Gastroesophageal sphincter (tissue), 4 donors: ENCODE data around the gene AP5B1. TPM values are rescaled to one million over a fixed set of nuclear protein-coding genes. Genes with fewer than 3 reads are reported as not detected.
A peak's percentile ranks its signal among the peaks of the same experiment; 100 is the strongest.

ENCODE experiments used
- ATAC-seq: fragments of 150-250 bp; one replicate; pipeline ENCODE4 v1.9.1; 2016; ENCODE audit warnings: mild to moderate bottlenecking, moderate library complexity
- H3K27ac ChIP-seq, 4 donors: fragments of 200-600 bp; sonication (generic) in 3 of 4; 1 replicate in 3 of 4; 2 replicates in 1 of 4; pipeline ENCODE4 v1.5.1; 2016 to 2019
- H3K27me3 ChIP-seq: fragments of 200-600 bp; sonication (generic); one replicate; pipeline ENCODE4 v1.5.1; 2019
- H3K36me3 ChIP-seq, 2 donors: fragments of 200-600 bp; sonication (generic); one replicate each; pipeline ENCODE4 v1.5.1; 2019; ENCODE audit warnings: control low read depth in 1 of 2
- H3K4me1 ChIP-seq, 3 donors: fragments of 200-600 bp; sonication (generic); 1 replicate in 2 of 3; 2 replicates in 1 of 3; pipeline ENCODE4 v1.5.1; 2016 to 2019; ENCODE audit warnings: control low read depth in 2 of 3
- H3K4me3 ChIP-seq, 2 donors: fragments of 200-600 bp; sonication (generic); one replicate each; pipeline ENCODE4 v1.5.1; 2019; ENCODE audit warnings: mild to moderate bottlenecking in 1 of 2, moderate library complexity in 1 of 2
- H3K9me3 ChIP-seq, 3 donors: fragments of 200-600 bp; sonication (generic); one replicate each; pipeline ENCODE4 v1.5.1; 2017 to 2019; ENCODE audit warnings: control low read depth in 2 of 3
- CTCF ChIP-seq, 4 experiments: fragments of 200-600 bp in 2 of 4; fragments of 450-650 bp in 2 of 4; sonication (generic) in 1 of 4; IDR thresholded peaks; one replicate each; pipeline ENCODE4 v1.5.1; 2017 to 2019; ENCODE audit warnings: antibody characterized with exemption in 4 of 4, mild to moderate bottlenecking in 2 of 4, moderate library complexity in 2 of 4
- EP300 ChIP-seq: sonication (generic); formaldehyde crosslinking; IDR thresholded peaks from one replicate; pipeline ENCODE4 v1.6.1; 2017; ENCODE audit warnings: antibody characterized with exemption, mild to moderate bottlenecking
- POLR2A ChIP-seq, 2 donors: fragments of 450-650 bp; IDR thresholded peaks; one replicate each; pipeline ENCODE4 v1.6.1; 2017; ENCODE audit warnings: antibody characterized with exemption in 2 of 2, mild to moderate bottlenecking in 2 of 2, moderate library complexity in 1 of 2
- POLR2AphosphoS5 ChIP-seq: sonication (generic); formaldehyde crosslinking; IDR thresholded peaks from one replicate; pipeline ENCODE4 v1.6.1; 2017; ENCODE audit warnings: antibody characterized with exemption
- WGBS, 2 donors: methylation state at CpG; one replicate each; pipeline ENCODE4 v1.1.5; 2018; ENCODE audit warnings: low coverage in 1 of 2; 5-methylcytosine and 5-hydroxymethylcytosine counted together
- total RNA-seq, 4 donors: library from RNA; depleted of rRNA; stranded (reverse); fragments of >200 nt; gene quantifications; one replicate each; pipeline ENCODE4 v1.1.0, GENCODE V29; 2016

The AP5B1 gene
- total RNA-seq, 4 donors from 2014 or later = 11.2 to 23.4 (median 15.7) TPM

- peaks cover 0 to 10% of the 10 kb centered on the region in 2 donors for H3K36me3 ChIP-seq
- ATAC-seq = peak; percentile 97
- H3K9me3 ChIP-seq = no peaks in the 10 kb centered on the region
- H3K27ac ChIP-seq = peak overlapping the region; percentile 16 to 86 (median 82)
- H3K27me3 ChIP-seq = no peaks in the 10 kb centered on the region
- TF ChIP-seq EP300 (no peak), POLR2A (IDR thresholded peaks at IDR 0.05) (no peak), POLR2AphosphoS5 (peak; percentile 41), CTCF (IDR thresholded peaks at IDR 0.05) (peak; percentile 98 to 100 (median 99))
- peaks cover 0 to 32% (median 0%) of the 10 kb centered on the region in 3 donors for H3K4me1 ChIP-seq
- peak overlapping the region; percentile 68 to 78 for H3K4me3 ChIP-seq
- WGBS, 2 donors = 18 to 53% methylated on average over 5 to 23 of the region's 74 CpGs
These were observed 37.3 kb upstream of the AP5B1 start for GRCh38 chr11:65817835-65818680.

GRCh38 chr11:65817312-65817834, 36.6 kb upstream of the AP5B1 start:
- H3K4me1 ChIP-seq = peaks cover 0 to 32% (median 0%) of the 10 kb centered on the region in 3 donors
- H3K27me3 ChIP-seq = no peaks in the 10 kb centered on the region
- peaks cover 0 to 10% of the 10 kb centered on the region in 2 donors for H3K36me3 ChIP-seq
- ATAC-seq = no peak
- no peaks in the 10 kb centered on the region for H3K9me3 ChIP-seq
- peak overlapping the region; percentile 16 to 86 (median 82) for H3K27ac ChIP-seq
- peak overlapping the region; percentile 68 to 78 for H3K4me3 ChIP-seq
- WGBS, 2 donors = 33 to 37% methylated on average over 2 to 3 of the region's 5 CpGs
- TF ChIP-seq CTCF (IDR thresholded peaks at IDR 0.05) (no peak), EP300 (no peak), POLR2A (IDR thresholded peaks at IDR 0.05) (no peak), POLR2AphosphoS5 (no peak)

GRCh38 chr11:65816696-65817095, 35.9 kb upstream of the AP5B1 start:
- 100% methylated on average over 2 of the region's 3 CpGs; no CpG with 5 or more reads in 1 of the 2 donors for WGBS, 2 donors
- Histone ChIP-seq H3K27ac (no peak overlapping the region), H3K4me3 (peak overlapping the region in 1 of 2 donors; percentile 78), H3K36me3 (peaks cover 0 to 10% of the 10 kb centered on the region in 2 donors), H3K4me1 (peaks cover 0 to 32% (median 0%) of the 10 kb centered on the region in 3 donors), H3K9me3 (no peaks in the 10 kb centered on the region), H3K27me3 (no peaks in the 10 kb centered on the region)
- TF ChIP-seq POLR2AphosphoS5 (no peak), POLR2A (IDR thresholded peaks at IDR 0.05) (no peak), EP300 (no peak), CTCF (IDR thresholded peaks at IDR 0.05) (no peak)
- no peak for ATAC-seq

- Histone ChIP-seq H3K27ac (no peak overlapping the region), H3K4me3 (no peak overlapping the region), H3K36me3 (peaks cover 0 to 10% of the 10 kb centered on the region in 2 donors), H3K9me3 (no peaks in the 10 kb centered on the region), H3K27me3 (no peaks in the 10 kb centered on the region), H3K4me1 (peaks cover 0 to 32% (median 0%) of the 10 kb centered on the region in 3 donors)
- ATAC-seq = no peak
- 81 to 86% methylated on average over 11 to 15 of the region's 16 CpGs for WGBS, 2 donors
- no peak for TF ChIP-seq CTCF (IDR thresholded peaks at IDR 0.05)
These were observed 34.3 kb upstream of the AP5B1 start for GRCh38 chr11:65814986-65815565.
